DOHH2 (cell line): Measurements from ENCODE around the gene SUOX.
"Not testable (repeated sequence)": the region's sequence is repeated elsewhere in the genome, so short reads cannot be mapped to it uniquely, and the experiment has no call there.

ENCODE experiments used
- EZH2phosphoT487 ChIP-seq: fragments of 200-600 bp; sonication (generic); IDR thresholded peaks from 2 replicates; pipeline ENCODE4 v1.6.1; 2017; ENCODE audit warnings: borderline replicate concordance, mild to moderate bottlenecking, antibody characterized with exemption, low read length, moderate library complexity, mixed read lengths
- TF ChIP-seq, protein P1 (sequence below): fragments of 200-600 bp; sonication (generic); IDR thresholded peaks from one replicate; pipeline ENCODE4 v1.5.1; 2014; ENCODE audit warnings: antibody characterized with exemption, mild to moderate bottlenecking, low read depth, low read length; ENCODE audit not compliant: poor library complexity, severe bottlenecking

DNA sequence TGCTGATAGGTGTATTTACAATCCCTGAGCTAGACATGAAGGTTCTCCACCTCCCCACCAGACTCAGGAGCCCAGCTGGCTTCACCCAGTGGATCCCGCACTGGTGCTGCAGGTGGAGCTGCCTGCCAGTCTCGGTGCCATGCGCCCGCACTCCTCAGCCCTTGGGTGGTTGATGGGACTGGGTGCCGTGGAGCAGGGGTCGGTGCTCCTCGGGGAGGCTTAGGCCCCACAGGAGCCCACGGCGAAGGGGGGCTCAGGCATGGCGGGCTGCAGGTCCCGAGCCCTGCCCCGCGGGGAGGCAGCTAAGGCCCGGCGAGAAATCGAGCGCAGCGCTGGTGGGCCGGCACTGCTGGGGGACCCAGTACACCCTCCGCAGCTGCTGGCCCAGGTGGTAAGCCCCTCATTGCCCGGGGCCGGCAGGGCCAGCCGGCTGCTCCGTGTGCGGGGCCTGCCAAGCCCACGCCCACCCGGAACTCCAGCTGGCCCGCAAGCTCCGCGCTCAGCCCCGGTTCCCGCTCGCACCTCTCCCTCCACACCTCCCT, 3.0 kb downstream of the SUOX start:
- TF ChIP-seq, protein P1, sequence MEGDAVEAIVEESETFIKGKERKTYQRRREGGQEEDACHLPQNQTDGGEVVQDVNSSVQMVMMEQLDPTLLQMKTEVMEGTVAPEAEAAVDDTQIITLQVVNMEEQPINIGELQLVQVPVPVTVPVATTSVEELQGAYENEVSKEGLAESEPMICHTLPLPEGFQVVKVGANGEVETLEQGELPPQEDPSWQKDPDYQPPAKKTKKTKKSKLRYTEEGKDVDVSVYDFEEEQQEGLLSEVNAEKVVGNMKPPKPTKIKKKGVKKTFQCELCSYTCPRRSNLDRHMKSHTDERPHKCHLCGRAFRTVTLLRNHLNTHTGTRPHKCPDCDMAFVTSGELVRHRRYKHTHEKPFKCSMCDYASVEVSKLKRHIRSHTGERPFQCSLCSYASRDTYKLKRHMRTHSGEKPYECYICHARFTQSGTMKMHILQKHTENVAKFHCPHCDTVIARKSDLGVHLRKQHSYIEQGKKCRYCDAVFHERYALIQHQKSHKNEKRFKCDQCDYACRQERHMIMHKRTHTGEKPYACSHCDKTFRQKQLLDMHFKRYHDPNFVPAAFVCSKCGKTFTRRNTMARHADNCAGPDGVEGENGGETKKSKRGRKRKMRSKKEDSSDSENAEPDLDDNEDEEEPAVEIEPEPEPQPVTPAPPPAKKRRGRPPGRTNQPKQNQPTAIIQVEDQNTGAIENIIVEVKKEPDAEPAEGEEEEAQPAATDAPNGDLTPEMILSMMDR = not testable (repeated sequence)
- not testable (repeated sequence) for TF ChIP-seq EZH2phosphoT487
